Calu3 (cell line): ENCODE results near the gene XRCC6. TPM values are rescaled to one million over a fixed set of nuclear protein-coding genes. Genes with fewer than 3 reads are reported as not detected.

Experiments used
- BruUV-seq: library from RNA; stranded (reverse); fragments of 400-500 nt; replicated peaks from 2 replicates; lab custom pipeline; 2021; lab: Mats Ljungman, UMichigan
- CTCF ChIA-PET: fragments of 300-600 bp; sonication (Branson Sonifier 250); formaldehyde crosslinking; loops from one replicate; lab custom pipeline; 2022; ENCODE audit warnings: antibody characterized with exemption; lab: Charles Lee
- DNase-seq: peaks from one replicate; pipeline ENCODE4 v3.0.0; 2022
- H3K27ac Mint-ChIP-seq: one replicate; pipeline ENCODE4 v1.8.0; 2022; ENCODE audit warnings: mixed read lengths; ENCODE audit not compliant: unreplicated experiment
- H3K27me3 Mint-ChIP-seq: one replicate; pipeline ENCODE4 v1.8.0; 2022; ENCODE audit warnings: mixed read lengths; ENCODE audit not compliant: unreplicated experiment
- H3K36me3 Mint-ChIP-seq: one replicate; pipeline ENCODE4 v1.8.0; 2022; ENCODE audit warnings: mild to moderate bottlenecking, moderate library complexity, mixed read lengths; ENCODE audit not compliant: insufficient read depth, unreplicated experiment
- H3K4me1 Mint-ChIP-seq: one replicate; pipeline ENCODE4 v1.8.0; 2022; ENCODE audit warnings: mild to moderate bottlenecking, low read depth, mixed read lengths; ENCODE audit not compliant: unreplicated experiment
- H3K4me3 Mint-ChIP-seq: one replicate; pipeline ENCODE4 v1.8.0; 2022; ENCODE audit warnings: mild to moderate bottlenecking, low read depth, moderate library complexity, mixed read lengths; ENCODE audit not compliant: unreplicated experiment
- H3K9me3 Mint-ChIP-seq: one replicate; pipeline ENCODE4 v1.8.0; 2022; ENCODE audit warnings: low read depth, mixed read lengths; ENCODE audit not compliant: unreplicated experiment
- intact Hi-C: fragments of 100-400 bp; cut with micrococcal nuclease; formaldehyde crosslinking; loops from one replicate; pipeline ENCODE4 v1.10.0; 2022; ENCODE audit not compliant: unreplicated experiment
- total RNA-seq: library from RNA; stranded (reverse); gene quantifications from 2 replicates; pipeline ENCODE4 v1.2.3, GENCODE V29; 2022
- TF ChIP-seq, protein P1 (sequence below): fragments of 200-600 bp; IDR thresholded peaks from one replicate; pipeline ENCODE4 v1.8.0; 2022; ENCODE audit warnings: antibody characterized with exemption; ENCODE audit not compliant: unreplicated experiment

Gene XRCC6
- total RNA-seq, 1 experiment from 2014 or later: 401 TPM

DNA sequence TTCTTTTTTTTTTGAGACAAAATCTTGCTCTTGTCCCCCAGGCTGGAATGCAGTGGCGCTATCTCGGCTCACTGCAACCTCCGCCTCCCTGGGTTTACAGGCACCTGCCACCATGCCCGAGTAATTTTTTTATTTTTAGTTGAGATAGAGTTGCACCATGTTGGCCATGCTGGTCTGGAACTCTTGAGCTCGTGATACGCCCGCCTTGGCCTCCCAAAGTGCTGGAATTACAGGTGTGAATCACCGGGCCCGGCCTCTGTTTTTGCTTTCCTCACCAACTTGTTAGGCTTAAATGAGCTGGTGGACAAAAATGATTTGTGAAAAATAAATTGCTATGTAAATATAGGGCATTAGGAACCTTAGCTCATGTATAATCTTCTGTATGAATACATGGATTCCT, 81.7 kb downstream of the XRCC6 start:
- no peaks in the 10 kb centered on the region for H3K9me3 Mint-ChIP-seq
- peaks cover 14% of the 10 kb centered on the region for H3K27me3 Mint-ChIP-seq
- no peak overlapping the region for H3K4me3 Mint-ChIP-seq
- no peaks in the 10 kb centered on the region for H3K4me1 Mint-ChIP-seq
- H3K27ac Mint-ChIP-seq: no peak overlapping the region
- TF ChIP-seq, protein P1, sequence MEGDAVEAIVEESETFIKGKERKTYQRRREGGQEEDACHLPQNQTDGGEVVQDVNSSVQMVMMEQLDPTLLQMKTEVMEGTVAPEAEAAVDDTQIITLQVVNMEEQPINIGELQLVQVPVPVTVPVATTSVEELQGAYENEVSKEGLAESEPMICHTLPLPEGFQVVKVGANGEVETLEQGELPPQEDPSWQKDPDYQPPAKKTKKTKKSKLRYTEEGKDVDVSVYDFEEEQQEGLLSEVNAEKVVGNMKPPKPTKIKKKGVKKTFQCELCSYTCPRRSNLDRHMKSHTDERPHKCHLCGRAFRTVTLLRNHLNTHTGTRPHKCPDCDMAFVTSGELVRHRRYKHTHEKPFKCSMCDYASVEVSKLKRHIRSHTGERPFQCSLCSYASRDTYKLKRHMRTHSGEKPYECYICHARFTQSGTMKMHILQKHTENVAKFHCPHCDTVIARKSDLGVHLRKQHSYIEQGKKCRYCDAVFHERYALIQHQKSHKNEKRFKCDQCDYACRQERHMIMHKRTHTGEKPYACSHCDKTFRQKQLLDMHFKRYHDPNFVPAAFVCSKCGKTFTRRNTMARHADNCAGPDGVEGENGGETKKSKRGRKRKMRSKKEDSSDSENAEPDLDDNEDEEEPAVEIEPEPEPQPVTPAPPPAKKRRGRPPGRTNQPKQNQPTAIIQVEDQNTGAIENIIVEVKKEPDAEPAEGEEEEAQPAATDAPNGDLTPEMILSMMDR: no peak
- intact Hi-C loops: no loop called here
- BruUV-seq: no TSS peak
- no peak for DNase-seq
- CTCF ChIA-PET: no interaction called here
- H3K36me3 Mint-ChIP-seq: no peaks in the 10 kb centered on the region

DNA sequence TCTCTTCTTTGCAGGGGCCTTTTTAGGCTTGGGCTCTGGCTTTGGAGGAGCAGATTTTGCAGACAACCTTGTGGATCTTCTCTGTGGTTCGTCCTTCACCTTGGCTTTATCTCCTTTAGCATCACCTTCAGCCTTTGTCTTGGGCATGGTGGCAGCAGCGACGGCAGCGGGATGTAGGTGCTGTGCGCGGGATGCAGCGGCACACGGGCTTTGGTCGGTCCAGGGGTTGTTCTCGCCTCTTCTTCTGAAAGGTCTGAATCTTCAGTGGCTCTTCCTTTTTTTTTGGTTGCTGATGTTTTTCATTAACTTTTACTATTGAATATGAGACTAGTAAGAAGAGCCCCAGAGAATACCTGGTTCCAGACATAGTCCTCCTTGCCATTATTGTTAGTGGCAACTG, 88.2 kb downstream of the XRCC6 start:
- no peak for DNase-seq
- no peak overlapping the region for H3K4me3 Mint-ChIP-seq
- H3K36me3 Mint-ChIP-seq: no peaks in the 10 kb centered on the region
- TF ChIP-seq, protein P1: no peak
- H3K27me3 Mint-ChIP-seq: peaks cover 42% of the 10 kb centered on the region
- intact Hi-C loops: no loop called here
- no peaks in the 10 kb centered on the region for H3K9me3 Mint-ChIP-seq
- H3K4me1 Mint-ChIP-seq: no peaks in the 10 kb centered on the region
- CTCF ChIA-PET: no interaction called here
- H3K27ac Mint-ChIP-seq: no peak overlapping the region
- no TSS peak for BruUV-seq

- no peaks in the 10 kb centered on the region for H3K36me3 Mint-ChIP-seq
- CTCF ChIA-PET: interaction anchor here (0.7 kb wide), 1 partner anchor 9 kb away, joined by 4 read pairs; no protein-coding TSS in a partner anchor
- no peak for DNase-seq
- intact Hi-C loops: no loop called here
- no TSS peak for BruUV-seq
- H3K27ac Mint-ChIP-seq: no peak overlapping the region
- TF ChIP-seq, protein P1: no peak
- no peak overlapping the region for H3K4me3 Mint-ChIP-seq
- H3K4me1 Mint-ChIP-seq: no peaks in the 10 kb centered on the region
- peaks cover 26% of the 10 kb centered on the region for H3K27me3 Mint-ChIP-seq
- H3K9me3 Mint-ChIP-seq: no peaks in the 10 kb centered on the region
These were observed 91.9 kb downstream of the XRCC6 start for GRCh38 chr22:41713004-41713403.

Other genes with a start within 250 kb of the XRCC6 start
- 4.6 and 6.3 TPM in 2 replicates for gene TEF, start 239.4 kb upstream of the XRCC6 start, total RNA-seq
- gene TOB2, start 174.5 kb upstream of the XRCC6 start, total RNA-seq: 57.3 and 64.1 TPM in 2 replicates
- 53.3 and 68.5 TPM in 2 replicates for gene PHF5A, start 152.6 kb upstream of the XRCC6 start, total RNA-seq
- 94.0 and 94.5 TPM in 2 replicates for gene ACO2, start 152.2 kb upstream of the XRCC6 start, total RNA-seq
- gene POLR3H, start 76.8 kb upstream of the XRCC6 start, total RNA-seq: 49.7 and 53.8 TPM in 2 replicates
- gene CSDC2, start 60.3 kb upstream of the XRCC6 start, total RNA-seq: not detected in 2 replicates
- 18.0 and 20.6 TPM in 2 replicates for gene PMM1, start 31.5 kb upstream of the XRCC6 start, total RNA-seq
- gene DESI1, start 252 bp upstream of the XRCC6 start, total RNA-seq: 63.7 and 64.5 TPM in 2 replicates
- gene SNU13, start 67.6 kb downstream of the XRCC6 start, total RNA-seq: 205 and 213 TPM in 2 replicates
- gene MEI1, start 78.2 kb downstream of the XRCC6 start, total RNA-seq: 0.68 and 0.83 TPM in 2 replicates
- 18.4 and 20.1 TPM in 2 replicates for gene CCDC134, start 179.4 kb downstream of the XRCC6 start, total RNA-seq
- 145 and 159 TPM in 2 replicates for gene SREBF2, start 211.8 kb downstream of the XRCC6 start, total RNA-seq